GM18858 (cell line): Measurements from ENCODE around the gene BBS5.
A peak's percentile ranks its signal among the peaks of the same experiment; 100 is the strongest.
"Not testable (repeated sequence)": the region's sequence is repeated elsewhere in the genome, so short reads cannot be mapped to it uniquely, and the experiment has no call there.

ENCODE experiments used
- ATAC-seq: cut with Tn5 transposase; IDR thresholded peaks from one replicate; pipeline ENCODE4 v1.9.1; 2021; ENCODE audit not compliant: unreplicated experiment

Gene BBS5

GRCh38 chr2:169479257-169480078, at the start of gene BBS5:
BBS5 (plus strand) TSS chr2:169479494; CDS start chr2:169479554, 60 bp downstream.
- peak; percentile 90 for ATAC-seq

- not testable (repeated sequence) for ATAC-seq
These were observed 47.5 kb upstream of the BBS5 start for GRCh38 chr2:169431772-169432171.

GRCh38 chr2:169434236-169434635, 45.1 kb upstream of the BBS5 start:
- ATAC-seq: not testable (repeated sequence)

- ATAC-seq: no peak
These were observed 40.7 kb upstream of the BBS5 start for GRCh38 chr2:169438466-169439072.

GRCh38 chr2:169439900-169440299, 39.4 kb upstream of the BBS5 start:
- ATAC-seq: no peak

- no peak for ATAC-seq
These were observed 32.8 kb upstream of the BBS5 start for GRCh38 chr2:169446452-169446851.

GRCh38 chr2:169448316-169448715, 31.0 kb upstream of the BBS5 start:
- no peak for ATAC-seq

GRCh38 chr2:169448865-169449264, 30.4 kb upstream of the BBS5 start:
- ATAC-seq: no peak

GRCh38 chr2:169452080-169452479, 27.2 kb upstream of the BBS5 start:
- ATAC-seq: no peak

GRCh38 chr2:169453044-169453443, 26.2 kb upstream of the BBS5 start:
- not testable (repeated sequence) for ATAC-seq

- ATAC-seq: no peak
These were observed 18.2 kb upstream of the BBS5 start for GRCh38 chr2:169461143-169461542.

- no peak for ATAC-seq
These were observed 16.2 kb upstream of the BBS5 start for GRCh38 chr2:169462896-169463695.

GRCh38 chr2:169464466-169464865, 14.8 kb upstream of the BBS5 start:
- ATAC-seq: no peak

- no peak for ATAC-seq
These were observed 14.4 kb upstream of the BBS5 start for GRCh38 chr2:169464882-169465281.

- no peak for ATAC-seq
These were observed 10.5 kb upstream of the BBS5 start for GRCh38 chr2:169468841-169469240.

- no peak for ATAC-seq
These were observed 9.2 kb upstream of the BBS5 start for GRCh38 chr2:169469952-169470572.

- ATAC-seq: no peak
These were observed 7.0 kb upstream of the BBS5 start for GRCh38 chr2:169472249-169472648.

GRCh38 chr2:169476459-169476858, 2.8 kb upstream of the BBS5 start:
- ATAC-seq: no peak

GRCh38 chr2:169478339-169478738, 955 bp upstream of the BBS5 start:
- no peak for ATAC-seq

GRCh38 chr2:169478745-169479256, 493 bp upstream of the BBS5 start:
- no peak for ATAC-seq

GRCh38 chr2:169480079-169480465, 778 bp downstream of the BBS5 start:
- ATAC-seq: no peak
